ENCODE data around the gene SLC5A6. TPM values are rescaled to one million over a fixed set of nuclear protein-coding genes. Genes with fewer than 3 reads are reported as not detected.

Gene SLC5A6
- 79.3 TPM for total RNA-seq
- long read RNA-seq, transcript SLC5A6-201 (17 exons, 3,231 nt): major isoform, 7 of 126 reads
- long read RNA-seq, partial matches to known transcripts: 51 of 126 reads
- long read RNA-seq, other reads (novel, unspliced or antisense): 68 of 126 reads

GRCh38 chr2:27211943-27212625 is at the start of gene SLC5A6, which contains the start of gene ATRAID:
TSS of gene SLC5A6 (minus strand) at chr2:27212268. CDS start at chr2:27207650, 4,618 bp downstream.
TSS of gene ATRAID (plus strand) at chr2:27212041. CDS start at chr2:27212369, 328 bp downstream.
- peak; percentile 96 for DNase-seq (ENCODE audit: low spot score)

DNA sequence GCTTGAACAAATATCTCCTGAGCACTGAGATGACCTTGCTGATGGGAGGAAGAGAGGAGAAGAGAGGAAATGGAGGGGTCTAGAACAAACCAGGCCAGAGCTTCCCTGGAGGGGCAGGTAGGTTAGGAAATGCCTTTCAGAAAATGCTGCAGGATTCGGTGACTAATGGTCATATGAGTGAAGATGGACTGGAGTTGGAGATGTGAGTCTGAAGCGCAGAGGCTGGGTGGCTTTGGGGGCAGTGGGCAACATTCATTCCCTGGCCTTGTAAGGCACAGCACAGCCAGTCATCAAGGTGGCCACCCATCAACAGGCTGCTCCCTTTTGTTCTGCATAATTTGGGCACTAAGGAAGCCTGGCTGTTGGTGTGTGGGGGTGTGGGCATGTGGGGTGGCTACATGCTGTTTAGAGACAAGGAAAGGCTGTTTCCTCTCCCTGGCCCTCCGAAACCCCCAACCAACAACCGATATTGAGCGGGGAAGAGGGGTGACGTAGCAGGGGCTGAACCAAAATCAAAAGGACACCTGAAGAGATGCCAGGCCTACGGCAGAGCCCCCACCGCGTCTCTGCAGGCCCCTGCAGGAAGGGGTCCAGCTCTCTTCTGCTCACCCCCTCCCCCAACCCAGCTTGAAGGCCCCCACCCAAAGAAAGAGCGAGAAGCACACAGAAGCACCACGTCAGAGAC is 49.3 kb upstream of the SLC5A6 start:
- no peak for DNase-seq (ENCODE audit: low spot score)

- DNase-seq (ENCODE audit: low spot score): no peak
Measured at GRCh38 chr2:27258051-27258450, 46.0 kb upstream of the SLC5A6 start.

DNA sequence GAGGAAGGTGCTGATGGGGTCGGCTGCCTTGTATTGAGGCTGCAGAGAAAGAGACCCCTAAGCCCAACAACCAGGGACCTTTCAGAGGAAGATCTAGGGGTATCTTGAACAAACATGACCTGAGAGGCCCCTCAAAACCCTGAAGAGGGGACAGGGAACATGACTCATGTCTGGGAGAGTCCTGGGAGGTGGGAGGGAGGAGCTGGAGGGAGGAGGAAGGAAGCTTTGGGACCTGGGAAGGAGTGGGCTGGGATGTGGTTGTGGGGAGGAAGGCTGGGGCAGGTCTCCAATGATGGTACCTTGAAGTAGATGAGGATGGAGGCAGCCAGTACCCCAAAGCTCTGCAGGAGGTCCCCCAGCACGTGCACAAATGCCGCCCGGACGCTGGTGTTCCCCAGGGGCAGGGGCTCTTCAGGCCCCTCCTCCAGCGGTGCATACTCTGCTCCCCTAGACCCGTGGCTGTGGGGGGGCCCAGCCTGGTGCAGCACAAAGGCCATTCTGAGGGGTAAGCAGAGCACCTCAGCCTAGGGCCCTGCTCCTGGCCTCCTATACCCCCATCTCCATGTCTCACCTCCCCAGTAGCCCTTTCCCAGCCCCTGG is 44.9 kb upstream of the SLC5A6 start:
- DNase-seq (ENCODE audit: low spot score): no peak

DNA sequence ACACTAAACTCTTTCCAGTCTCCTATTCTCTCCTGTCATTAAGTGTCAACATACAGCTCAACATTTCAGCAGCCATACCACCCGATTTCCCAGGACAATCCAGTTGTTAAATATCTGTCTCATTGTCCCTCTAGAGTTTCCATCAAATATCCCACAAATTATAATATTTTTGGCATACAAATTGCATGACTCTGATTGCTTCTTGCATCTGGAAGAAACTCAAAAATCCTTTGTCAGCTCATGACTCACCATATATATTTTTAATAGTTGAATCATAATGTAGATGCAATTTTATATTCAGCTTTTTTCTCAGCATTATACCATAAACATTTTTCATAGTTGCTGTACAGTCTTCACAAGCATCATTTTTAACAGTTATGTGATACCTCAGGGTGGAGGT is 43.6 kb upstream of the SLC5A6 start:
- DNase-seq (ENCODE audit: low spot score): no peak

GRCh38 chr2:27255187-27255586 is 43.1 kb upstream of the SLC5A6 start:
- no peak for DNase-seq (ENCODE audit: low spot score)

DNA sequence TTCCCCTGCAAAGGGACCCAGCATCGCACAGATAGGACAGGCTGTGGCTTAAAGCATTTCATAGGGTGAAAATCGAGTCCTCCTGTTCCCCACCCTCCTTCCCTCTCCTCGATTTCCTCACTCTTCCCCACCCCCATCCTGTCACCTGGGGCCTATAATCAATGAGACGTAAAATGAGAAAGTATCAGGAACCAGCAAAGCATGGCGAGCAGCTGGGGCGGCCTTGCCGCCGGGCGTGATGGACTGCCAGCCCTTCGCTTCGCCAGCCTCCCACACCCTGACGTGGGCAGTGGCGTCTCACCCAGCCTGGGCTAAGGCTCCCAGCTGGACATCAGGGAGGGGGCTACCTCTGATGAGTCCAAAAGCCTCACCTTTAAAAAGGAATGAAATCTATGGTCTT is 39.7 kb upstream of the SLC5A6 start:
- no peak for DNase-seq (ENCODE audit: low spot score)

DNA sequence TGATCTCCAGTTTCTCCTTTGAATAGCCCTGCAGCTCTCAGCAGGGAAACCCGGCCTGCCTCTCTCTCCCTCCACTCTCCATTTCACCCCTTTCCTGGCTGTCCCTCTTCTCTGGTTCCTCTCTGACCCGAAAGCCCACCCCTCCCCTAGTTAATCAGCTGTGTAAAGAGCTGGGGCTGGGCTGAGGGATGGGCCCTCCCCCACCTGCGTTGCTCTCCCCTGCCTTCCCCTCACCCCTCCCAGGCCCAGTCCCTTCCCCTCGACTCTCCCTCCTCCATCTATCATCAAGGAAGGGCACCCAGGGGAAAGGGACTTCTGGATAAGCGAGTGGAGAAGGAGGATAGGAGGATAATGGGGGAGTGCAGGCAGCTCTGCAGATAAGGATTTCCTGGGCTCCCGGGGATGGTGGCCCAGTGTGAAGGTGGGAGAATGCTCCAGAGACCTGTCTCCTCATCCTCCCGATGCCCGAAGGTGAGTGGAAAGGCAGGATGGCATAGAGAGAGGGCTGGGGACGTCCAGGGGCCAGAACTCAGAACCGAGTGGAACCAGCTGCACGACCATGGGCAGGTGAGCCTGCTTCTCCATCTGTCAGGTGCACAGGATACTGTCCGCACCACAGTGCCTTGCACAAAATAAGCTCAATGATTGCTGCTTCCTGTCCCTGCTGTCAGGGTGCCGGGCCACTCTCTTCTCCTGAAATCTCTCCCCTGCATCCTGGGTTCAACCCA is 38.7 kb upstream of the SLC5A6 start:
- DNase-seq (ENCODE audit: low spot score): no peak

- no peak for DNase-seq (ENCODE audit: low spot score)
Measured at GRCh38 chr2:27249891-27250651, 38.0 kb upstream of the SLC5A6 start.

DNA sequence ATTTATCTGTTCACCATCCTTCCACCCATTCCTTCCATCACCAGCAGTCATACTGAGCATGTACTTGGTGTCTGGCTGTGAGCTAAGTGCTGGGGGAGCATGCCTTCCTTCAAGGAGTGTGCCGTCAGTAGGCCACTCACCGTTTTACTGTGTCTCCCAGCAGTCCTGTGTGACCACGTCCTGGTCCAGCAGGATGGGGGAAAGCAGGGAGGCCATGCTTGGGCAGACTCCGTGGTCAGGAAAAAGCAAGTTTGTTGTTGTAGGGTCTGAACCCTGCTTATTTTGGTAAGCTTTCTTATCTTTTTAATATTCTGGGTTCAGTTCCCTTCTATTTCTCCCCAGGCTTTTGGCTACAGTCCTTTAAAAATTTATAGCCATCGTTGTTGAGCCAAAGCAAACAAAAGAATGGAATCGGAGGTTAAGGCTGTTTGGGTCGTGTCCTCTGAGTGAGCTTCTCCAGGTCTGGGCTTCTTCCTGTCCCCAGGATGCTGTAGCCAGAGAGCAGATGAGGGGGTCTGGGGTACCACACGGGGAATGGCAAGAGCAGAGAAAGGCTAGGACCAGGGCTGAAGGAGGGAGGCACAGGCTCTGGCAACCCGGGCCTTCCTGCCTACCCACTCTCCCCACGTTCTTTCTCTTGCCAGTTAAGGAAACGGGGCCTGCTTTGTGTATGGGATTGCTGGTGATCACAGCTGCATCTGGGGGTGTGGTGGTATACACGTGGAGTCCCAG is 37.3 kb upstream of the SLC5A6 start:
- no peak for DNase-seq (ENCODE audit: low spot score)

- DNase-seq (ENCODE audit: low spot score): no peak
Measured at GRCh38 chr2:27247893-27248292, 35.8 kb upstream of the SLC5A6 start.

DNA sequence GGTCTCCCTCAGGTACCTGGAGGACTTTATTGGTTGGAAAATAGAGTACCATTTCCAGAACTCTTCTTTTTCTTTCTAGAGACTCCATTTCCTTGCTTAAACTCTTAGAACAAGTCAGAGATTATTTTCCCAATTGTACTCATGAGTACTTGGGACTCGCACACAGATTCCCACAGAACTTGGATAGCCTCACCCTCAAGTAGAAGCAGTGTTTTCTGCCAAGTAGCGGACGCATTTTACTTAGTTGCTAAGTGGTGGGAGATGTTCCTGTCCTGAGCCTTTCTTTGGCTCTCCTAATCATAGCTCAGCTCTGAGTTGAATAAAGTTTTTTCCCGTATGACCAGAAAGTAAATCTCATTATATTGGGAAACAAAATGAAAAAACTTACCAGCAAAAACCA is 33.6 kb upstream of the SLC5A6 start:
- DNase-seq (ENCODE audit: low spot score): no peak

- DNase-seq (ENCODE audit: low spot score): no peak
Measured at GRCh38 chr2:27245116-27245515, 33.0 kb upstream of the SLC5A6 start.

DNA sequence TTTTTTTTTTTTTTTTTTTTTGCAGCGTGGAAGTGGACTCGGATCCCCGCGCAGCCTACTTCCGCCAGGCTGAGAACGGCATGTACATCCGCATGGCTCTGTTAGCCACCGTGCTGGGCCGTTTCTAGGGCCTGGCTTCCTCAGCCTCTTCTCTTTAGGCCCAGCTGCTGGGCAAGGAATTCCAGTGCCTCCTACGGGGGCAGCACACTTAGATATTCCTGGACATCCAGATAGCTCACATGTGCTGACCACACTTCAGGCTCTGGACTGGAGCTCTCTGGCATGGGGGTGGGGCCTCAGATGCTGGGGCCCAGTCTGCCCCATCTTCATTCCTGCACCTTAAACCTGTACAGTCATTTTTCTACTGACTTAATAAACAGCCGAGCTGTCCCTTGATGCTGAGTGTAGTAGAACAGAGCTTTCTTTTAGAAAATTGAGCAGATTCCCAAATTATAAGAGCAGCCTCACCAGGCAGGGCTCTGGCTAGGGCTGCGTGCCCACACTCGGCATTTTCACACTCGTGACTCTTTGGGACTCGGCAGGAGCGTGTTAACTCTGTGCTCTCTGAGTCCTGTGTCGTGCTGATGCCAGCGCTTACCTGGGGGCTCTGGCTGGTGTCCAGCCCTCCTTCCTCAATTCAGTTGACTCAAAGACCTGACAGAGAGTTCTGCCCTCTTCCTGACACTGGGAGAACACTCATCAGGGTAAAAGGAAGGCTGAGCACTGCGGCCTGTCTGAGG is 31.5 kb upstream of the SLC5A6 start:
- no peak for DNase-seq (ENCODE audit: low spot score)

DNA sequence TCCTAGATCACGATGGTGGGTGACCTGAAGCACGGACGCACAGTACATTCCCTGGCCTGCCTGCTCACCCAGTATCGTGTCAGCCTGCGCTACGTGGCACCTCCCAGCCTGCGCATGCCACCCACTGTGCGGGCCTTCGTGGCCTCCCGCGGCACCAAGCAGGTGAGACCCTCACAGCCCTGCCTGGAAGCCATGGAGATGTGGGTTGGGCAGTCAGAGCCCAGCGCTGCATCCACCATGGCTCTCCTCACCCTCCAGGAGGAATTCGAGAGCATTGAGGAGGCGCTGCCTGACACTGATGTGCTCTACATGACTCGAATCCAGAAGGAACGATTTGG is 30.5 kb upstream of the SLC5A6 start:
- no peak for DNase-seq (ENCODE audit: low spot score)

DNA sequence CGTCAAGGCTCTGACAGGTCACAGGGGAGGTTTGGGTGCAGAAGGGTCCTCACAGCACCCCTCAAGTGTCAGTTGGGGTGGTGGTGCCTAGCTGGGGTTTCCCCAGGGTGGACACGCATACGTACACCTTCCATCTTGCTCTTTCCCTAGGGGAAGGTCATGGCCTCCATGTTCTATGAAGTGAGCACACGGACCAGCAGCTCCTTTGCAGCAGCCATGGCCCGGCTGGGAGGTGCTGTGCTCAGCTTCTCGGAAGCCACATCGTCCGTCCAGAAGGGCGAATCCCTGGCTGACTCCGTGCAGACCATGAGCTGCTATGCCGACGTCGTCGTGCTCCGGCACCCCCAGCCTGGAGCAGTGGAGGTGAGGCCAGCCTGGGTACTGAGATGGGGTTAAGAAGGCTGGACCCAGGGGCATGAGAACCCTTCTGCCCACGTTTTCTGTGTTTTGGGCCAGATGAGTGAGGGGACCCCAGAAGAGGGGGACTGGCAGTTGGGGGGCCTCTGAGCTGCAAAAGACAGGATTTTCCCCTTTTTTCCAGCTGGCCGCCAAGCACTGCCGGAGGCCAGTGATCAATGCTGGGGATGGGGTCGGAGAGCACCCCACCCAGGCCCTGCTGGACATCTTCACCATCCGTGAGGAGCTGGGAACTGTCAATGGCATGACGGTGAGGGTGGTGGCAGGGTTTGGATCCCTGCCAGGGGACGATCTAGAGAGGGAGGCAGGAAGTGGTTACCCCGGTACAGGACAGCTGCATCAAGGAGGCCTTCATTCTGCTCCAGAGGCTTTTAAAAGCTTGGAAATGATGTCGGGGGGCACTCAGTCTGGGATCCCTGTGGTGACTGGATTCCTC is 29.9 kb upstream of the SLC5A6 start:
- no peak for DNase-seq (ENCODE audit: low spot score)

DNA sequence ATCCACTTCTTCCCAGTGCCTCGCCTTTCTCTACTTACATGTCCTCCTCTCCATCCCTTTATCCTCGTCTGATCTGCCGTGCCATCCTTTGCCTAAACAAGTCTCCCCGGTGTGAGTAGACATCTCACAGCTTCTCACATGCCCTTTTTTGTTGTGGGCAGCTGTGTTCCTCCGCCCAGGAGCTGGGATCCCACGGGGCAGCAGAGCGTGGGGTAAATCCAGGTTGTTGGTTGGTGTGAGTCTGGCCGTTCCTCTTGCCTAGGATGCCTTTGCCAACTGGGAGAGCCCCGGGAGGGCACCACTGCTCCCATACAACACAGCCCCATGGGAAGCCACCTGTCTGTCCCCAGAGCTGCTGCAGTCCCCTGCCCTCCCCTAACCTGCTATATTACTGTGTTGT is 28.3 kb upstream of the SLC5A6 start:
- DNase-seq (ENCODE audit: low spot score): no peak

DNA sequence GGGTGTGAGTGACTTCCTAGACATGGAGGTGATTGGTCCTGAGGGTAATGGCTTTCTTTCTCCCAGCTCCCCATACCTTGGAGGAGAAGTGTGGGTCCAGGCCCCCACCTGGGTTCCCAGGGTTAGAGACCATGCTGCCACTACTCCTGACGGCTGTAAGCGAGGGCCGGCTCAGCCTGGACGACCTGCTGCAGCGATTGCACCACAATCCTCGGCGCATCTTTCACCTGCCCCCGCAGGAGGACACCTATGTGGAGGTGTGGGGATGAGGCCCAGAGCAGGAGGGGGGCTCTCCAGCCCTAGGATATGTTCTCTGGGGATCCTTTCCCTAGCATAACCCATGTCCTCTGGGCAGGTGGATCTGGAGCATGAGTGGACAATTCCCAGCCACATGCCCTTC is 26.9 kb upstream of the SLC5A6 start:
- DNase-seq (ENCODE audit: low spot score): no peak
